OCI-LY1 (cell line): ENCODE results near the gene CPXM2.

Experiments used
- H2AFZ ChIP-seq: fragments of 200-600 bp; sonication (generic), shearing (Covaris generic); 2 replicates; pipeline ENCODE4 v1.6.0; 2014; ENCODE audit warnings: antibody characterized with exemption, mild to moderate bottlenecking, low read length
- H3F3A ChIP-seq: fragments of 200-600 bp; sonication (generic), shearing (Covaris generic); 2 replicates; pipeline ENCODE4 v1.6.0; 2014; ENCODE audit warnings: mild to moderate bottlenecking, antibody characterized with exemption, low read length, moderate library complexity; ENCODE audit not compliant: insufficient read depth
- H3K27ac ChIP-seq: fragments of 200-600 bp; sonication (generic); 2 replicates; pipeline ENCODE4 v1.5.1; 2014; ENCODE audit warnings: low read length, mixed run types, mild to moderate bottlenecking, low read depth; ENCODE audit not compliant: poor library complexity, severe bottlenecking
- H3K27me3 ChIP-seq: fragments of 200-600 bp; sonication (generic); 2 replicates; pipeline ENCODE4 v1.6.0; 2014; ENCODE audit warnings: antibody characterized with exemption, mild to moderate bottlenecking, low read length, moderate library complexity; ENCODE audit not compliant: insufficient read depth
- H3K36me3 ChIP-seq: fragments of 200-600 bp; sonication (generic); 2 replicates; pipeline ENCODE4 v1.6.1; 2014; ENCODE audit warnings: mild to moderate bottlenecking, antibody characterized with exemption, low read length, moderate library complexity, mixed read lengths; ENCODE audit not compliant: insufficient read depth
- H3K4me1 ChIP-seq: fragments of 200-600 bp; sonication (generic); 2 replicates; pipeline ENCODE4 v1.5.1; 2014; ENCODE audit warnings: mild to moderate bottlenecking, low read length, moderate library complexity; ENCODE audit not compliant: insufficient read depth, severe bottlenecking
- H3K4me2 ChIP-seq: fragments of 200-600 bp; sonication (generic), shearing (Covaris generic); 2 replicates; pipeline ENCODE4 v1.6.1; 2014; ENCODE audit warnings: low read length
- H3K4me3 ChIP-seq: fragments of 200-600 bp; sonication (generic); 2 replicates; pipeline ENCODE4 v1.5.1; 2014; ENCODE audit warnings: low read length, low read depth, mild to moderate bottlenecking, mixed read lengths; ENCODE audit not compliant: poor library complexity, severe bottlenecking
- H3K79me2 ChIP-seq: fragments of 200-600 bp; shearing (Covaris generic); 2 replicates; pipeline ENCODE4 v1.6.1; 2016; ENCODE audit warnings: mixed run types, low read length, mixed read lengths; ENCODE audit not compliant: insufficient read depth
- H3K9ac ChIP-seq: fragments of 200-600 bp; sonication (generic), shearing (Covaris generic); 2 replicates; pipeline ENCODE4 v1.6.1; 2014; ENCODE audit warnings: mild to moderate bottlenecking, low read length, mixed read lengths
- H3K9me2 ChIP-seq: fragments of 200-600 bp; sonication (generic), shearing (Covaris generic); 2 replicates; pipeline ENCODE4 v1.6.1; 2014; ENCODE audit warnings: low read depth, mild to moderate bottlenecking, low read length, mixed read lengths
- H3K9me3 ChIP-seq: fragments of 200-600 bp; shearing (Covaris generic); 2 replicates; pipeline ENCODE4 v1.6.1; 2014; ENCODE audit warnings: low read length, mixed read lengths
- H4K20me1 ChIP-seq: fragments of 200-600 bp; sonication (generic), shearing (Covaris generic); 2 replicates; pipeline ENCODE4 v1.6.0; 2016; ENCODE audit warnings: mild to moderate bottlenecking, low read length; ENCODE audit not compliant: insufficient read depth
- EZH2 ChIP-seq: fragments of 200-600 bp; sonication (generic), shearing (Covaris generic); IDR thresholded peaks from 2 replicates; pipeline ENCODE4 v1.8.0; 2017; ENCODE audit warnings: borderline replicate concordance, mixed run types, mild to moderate bottlenecking, antibody characterized with exemption, low read length, moderate library complexity, mixed read lengths
- TF ChIP-seq, protein P1 (sequence below): fragments of 200-600 bp; sonication (generic), shearing (Covaris generic); IDR thresholded peaks from 2 replicates; pipeline ENCODE4 v1.5.1; 2017; ENCODE audit warnings: mild to moderate bottlenecking, antibody characterized with exemption, low read length, moderate library complexity, mixed read lengths

CPXM2 gene

DNA sequence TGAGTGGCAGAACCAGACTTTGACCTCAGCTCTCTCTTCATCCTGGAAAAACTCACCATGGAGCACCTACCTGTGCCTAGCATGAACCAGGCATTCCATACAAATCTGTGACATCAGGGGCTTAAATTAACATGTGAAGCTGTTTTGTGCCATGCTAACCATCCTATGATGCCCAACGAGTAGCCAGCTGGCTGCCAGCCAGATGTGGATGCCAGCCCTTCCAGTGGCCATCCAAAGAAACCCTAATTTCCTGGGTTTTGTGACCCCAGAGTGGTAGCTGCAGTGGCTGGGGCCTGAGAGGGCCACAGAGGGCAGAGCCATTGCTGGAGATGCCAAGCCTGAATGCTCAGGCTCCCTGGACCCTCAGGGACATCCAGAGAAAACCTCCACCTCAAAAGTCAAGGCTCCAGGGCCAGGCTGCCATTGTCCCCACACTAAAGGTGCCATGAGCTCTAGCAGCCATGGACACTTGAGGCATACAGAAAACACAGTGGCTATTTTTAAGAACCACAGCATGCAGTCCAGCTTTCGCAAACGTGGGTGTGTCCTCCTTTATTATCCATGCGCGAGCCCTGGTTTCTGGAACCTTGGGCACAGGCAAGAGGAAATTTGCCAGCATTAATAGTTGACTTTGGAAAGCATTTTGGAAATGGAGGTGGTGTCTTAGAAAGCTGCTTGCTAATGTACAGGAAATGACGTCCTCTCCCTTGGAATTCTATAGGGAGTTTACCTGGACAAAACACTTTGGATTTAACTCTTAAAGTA lies 6.0 kb downstream of the CPXM2 start:
- TF ChIP-seq EZH2, result no peak
- TF ChIP-seq, protein P1, sequence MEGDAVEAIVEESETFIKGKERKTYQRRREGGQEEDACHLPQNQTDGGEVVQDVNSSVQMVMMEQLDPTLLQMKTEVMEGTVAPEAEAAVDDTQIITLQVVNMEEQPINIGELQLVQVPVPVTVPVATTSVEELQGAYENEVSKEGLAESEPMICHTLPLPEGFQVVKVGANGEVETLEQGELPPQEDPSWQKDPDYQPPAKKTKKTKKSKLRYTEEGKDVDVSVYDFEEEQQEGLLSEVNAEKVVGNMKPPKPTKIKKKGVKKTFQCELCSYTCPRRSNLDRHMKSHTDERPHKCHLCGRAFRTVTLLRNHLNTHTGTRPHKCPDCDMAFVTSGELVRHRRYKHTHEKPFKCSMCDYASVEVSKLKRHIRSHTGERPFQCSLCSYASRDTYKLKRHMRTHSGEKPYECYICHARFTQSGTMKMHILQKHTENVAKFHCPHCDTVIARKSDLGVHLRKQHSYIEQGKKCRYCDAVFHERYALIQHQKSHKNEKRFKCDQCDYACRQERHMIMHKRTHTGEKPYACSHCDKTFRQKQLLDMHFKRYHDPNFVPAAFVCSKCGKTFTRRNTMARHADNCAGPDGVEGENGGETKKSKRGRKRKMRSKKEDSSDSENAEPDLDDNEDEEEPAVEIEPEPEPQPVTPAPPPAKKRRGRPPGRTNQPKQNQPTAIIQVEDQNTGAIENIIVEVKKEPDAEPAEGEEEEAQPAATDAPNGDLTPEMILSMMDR, result no peak
- Histone ChIP-seq H3K79me2 (no peaks in the 10 kb centered on the region), H3K9me2 (no peaks in the 10 kb centered on the region), H2AFZ (no peak overlapping the region), H3K27me3 (no peaks in the 10 kb centered on the region), H3F3A (no peaks in the 10 kb centered on the region), H3K4me2 (no peak overlapping the region), H3K9me3 (no peaks in the 10 kb centered on the region), H3K27ac (no peak overlapping the region), H3K36me3 (no peaks in the 10 kb centered on the region), H3K4me3 (no peak overlapping the region), H4K20me1 (no peaks in the 10 kb centered on the region), H3K9ac (no peak overlapping the region), H3K4me1 (no peaks in the 10 kb centered on the region)

DNA sequence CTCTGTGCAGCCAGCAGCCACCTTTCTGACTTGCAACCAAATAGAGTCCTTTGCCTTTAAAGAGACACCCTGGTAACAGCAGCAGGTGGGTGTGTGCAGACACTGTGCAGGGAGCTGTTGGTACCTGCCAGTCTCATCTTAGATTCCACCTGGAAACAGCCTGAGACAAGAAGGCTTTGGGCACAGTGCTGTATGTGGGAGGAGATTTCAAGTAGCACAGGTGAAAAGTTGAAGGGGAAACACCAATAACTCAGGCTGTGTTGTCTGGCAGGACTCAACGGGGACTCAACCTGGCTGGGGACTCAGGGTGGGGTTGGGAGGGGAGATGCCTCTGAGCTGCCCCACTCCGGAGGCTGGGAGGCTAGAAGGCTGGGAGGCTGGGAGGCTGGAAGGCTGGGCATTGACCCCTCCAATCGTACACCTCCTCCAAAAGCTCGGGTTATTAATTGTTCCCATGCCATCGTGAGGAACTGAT lies 6.7 kb downstream of the CPXM2 start:
- H3K9me2 ChIP-seq, result no peaks in the 10 kb centered on the region
- H3K4me2 ChIP-seq, result no peak overlapping the region
- H3K4me1 ChIP-seq, result no peaks in the 10 kb centered on the region
- no peaks in the 10 kb centered on the region for H3K36me3 ChIP-seq
- no peak for TF ChIP-seq EZH2
- TF ChIP-seq, protein P1, result no peak
- H4K20me1 ChIP-seq, result no peaks in the 10 kb centered on the region
- H3K27ac ChIP-seq, result no peak overlapping the region
- H2AFZ ChIP-seq, result no peak overlapping the region
- no peaks in the 10 kb centered on the region for H3K9me3 ChIP-seq
- H3K27me3 ChIP-seq, result no peaks in the 10 kb centered on the region
- no peak overlapping the region for H3K4me3 ChIP-seq
- no peak overlapping the region for H3K9ac ChIP-seq
- no peaks in the 10 kb centered on the region for H3F3A ChIP-seq
- H3K79me2 ChIP-seq, result no peaks in the 10 kb centered on the region

GRCh38 chr10:123884351-123884906 lies 7.2 kb downstream of the CPXM2 start:
- H3K4me1 ChIP-seq, result no peaks in the 10 kb centered on the region
- H3K4me3 ChIP-seq, result no peak overlapping the region
- H3K9me3 ChIP-seq, result no peaks in the 10 kb centered on the region
- H3K36me3 ChIP-seq, result no peaks in the 10 kb centered on the region
- no peaks in the 10 kb centered on the region for H3K27me3 ChIP-seq
- TF ChIP-seq, protein P1, result no peak
- no peak for TF ChIP-seq EZH2
- no peaks in the 10 kb centered on the region for H3K79me2 ChIP-seq
- no peaks in the 10 kb centered on the region for H3K9me2 ChIP-seq
- H3K4me2 ChIP-seq, result no peak overlapping the region
- no peaks in the 10 kb centered on the region for H4K20me1 ChIP-seq
- no peak overlapping the region for H2AFZ ChIP-seq
- no peak overlapping the region for H3K27ac ChIP-seq
- H3F3A ChIP-seq, result no peaks in the 10 kb centered on the region
- H3K9ac ChIP-seq, result no peak overlapping the region
